ENCODE measurements around the gene FCGR2B. TPM values are rescaled to one million over a fixed set of nuclear protein-coding genes. Genes with fewer than 3 reads are reported as not detected.
"Not testable (repeated sequence)": the region's sequence is repeated elsewhere in the genome, so short reads cannot be mapped to it uniquely, and the experiment has no call there.

FCGR2B gene
- total RNA-seq, 1 experiment from 2014 or later: not detected

- not testable (repeated sequence) for H4K5ac ChIP-seq (ENCODE audit: insufficient read length, low read depth, low read length); H3K27ac ChIP-seq (ENCODE audit: insufficient read length, low read depth, low read length); H3K23ac ChIP-seq (ENCODE audit: insufficient read length, low read depth, low read length); DNase-seq; H3K56ac ChIP-seq (ENCODE audit: insufficient read length, low read depth, low read length); H3K4me3 Mint-ChIP-seq; H3T11ph ChIP-seq (ENCODE audit: low read length); H2BK15ac ChIP-seq (ENCODE audit: low read depth, low read length); H3K79me1 ChIP-seq (ENCODE audit: insufficient read depth, low read depth, low read length, poor library complexity, severe bottlenecking); H3K9me3 ChIP-seq (ENCODE audit: control insufficient read depth, low read depth, low read length); H3K27me3 Mint-ChIP-seq (ENCODE audit: low read depth); H3K9ac ChIP-seq (ENCODE audit: extremely low read depth, insufficient read length, low read length); H3K4ac ChIP-seq (ENCODE audit: low read depth, low read length); H3K23me2 ChIP-seq (ENCODE audit: insufficient read length, low read depth, low read length, poor library complexity, severe bottlenecking); H3K18ac ChIP-seq (ENCODE audit: insufficient read length, low read depth, low read length); H2BK5ac ChIP-seq (ENCODE audit: insufficient read length, low read length); H3K4me2 ChIP-seq (ENCODE audit: insufficient read depth, insufficient read length, low read length); H3K36me3 Mint-ChIP-seq (ENCODE audit: insufficient read depth in 1 of 3, low read depth in 3 of 3); H2AK5ac ChIP-seq (ENCODE audit: insufficient read length, low read length); H4K20me1 ChIP-seq (ENCODE audit: control insufficient read depth, insufficient read depth, insufficient read length); H3K27me3 ChIP-seq (ENCODE audit: insufficient read depth, low read length); H2BK20ac ChIP-seq (ENCODE audit: low read depth, low read length, poor library complexity, severe bottlenecking); H2AFZ ChIP-seq (ENCODE audit: low read length); H2BK120ac ChIP-seq (ENCODE audit: low read depth, low read length, poor library complexity, severe bottlenecking); H3K4me1 ChIP-seq (ENCODE audit: insufficient read depth, low read length); H4K8ac ChIP-seq (replicated peaks; ENCODE audit: insufficient read length, low read depth, low read length); H3K9me3 Mint-ChIP-seq; H3K14ac ChIP-seq (ENCODE audit: insufficient read depth, low read length); H3K27ac Mint-ChIP-seq; H2BK12ac ChIP-seq (ENCODE audit: insufficient read length, low read depth, low read length); H3K4me1 Mint-ChIP-seq; H3K79me2 ChIP-seq (ENCODE audit: insufficient read depth, low read length); H4K91ac ChIP-seq (ENCODE audit: insufficient read length, low read depth, low read length)
- WGBS (ENCODE audit: extremely low coverage, insufficient read length, low lambda C conversion rate): no CpG with 5 or more reads among the region's 9 CpGs
Measured at GRCh38 chr1:161661660-161662311, 1.2 kb upstream of the FCGR2B start.

GRCh38 chr1:161663569-161663968, 626 bp downstream of the FCGR2B start:
- not testable (repeated sequence) for H3K4me3 Mint-ChIP-seq; H3K27ac ChIP-seq (ENCODE audit: insufficient read length, low read depth, low read length); H2BK20ac ChIP-seq (ENCODE audit: low read depth, low read length, poor library complexity, severe bottlenecking); H4K20me1 ChIP-seq (ENCODE audit: control insufficient read depth, insufficient read depth, insufficient read length); H3K14ac ChIP-seq (ENCODE audit: insufficient read depth, low read length); H3K4me1 Mint-ChIP-seq; H3K27me3 ChIP-seq (ENCODE audit: insufficient read depth, low read length); H3K18ac ChIP-seq (ENCODE audit: insufficient read length, low read depth, low read length); H2BK120ac ChIP-seq (ENCODE audit: low read depth, low read length, poor library complexity, severe bottlenecking); H3K9me3 Mint-ChIP-seq; H3T11ph ChIP-seq (ENCODE audit: low read length); H3K4ac ChIP-seq (ENCODE audit: low read depth, low read length); H2BK12ac ChIP-seq (ENCODE audit: insufficient read length, low read depth, low read length); DNase-seq; H4K5ac ChIP-seq (ENCODE audit: insufficient read length, low read depth, low read length); H3K23ac ChIP-seq (ENCODE audit: insufficient read length, low read depth, low read length); H3K4me2 ChIP-seq (ENCODE audit: insufficient read depth, insufficient read length, low read length); H3K9ac ChIP-seq (ENCODE audit: extremely low read depth, insufficient read length, low read length); H3K27me3 Mint-ChIP-seq (ENCODE audit: low read depth); H3K79me1 ChIP-seq (ENCODE audit: insufficient read depth, low read depth, low read length, poor library complexity, severe bottlenecking); H3K4me1 ChIP-seq (ENCODE audit: insufficient read depth, low read length); H3K9me3 ChIP-seq (ENCODE audit: control insufficient read depth, low read depth, low read length); H3K27ac Mint-ChIP-seq; H2AK5ac ChIP-seq (ENCODE audit: insufficient read length, low read length); H4K8ac ChIP-seq (replicated peaks; ENCODE audit: insufficient read length, low read depth, low read length); H2BK5ac ChIP-seq (ENCODE audit: insufficient read length, low read length); H2BK15ac ChIP-seq (ENCODE audit: low read depth, low read length); H3K56ac ChIP-seq (ENCODE audit: insufficient read length, low read depth, low read length); H4K91ac ChIP-seq (ENCODE audit: insufficient read length, low read depth, low read length); H3K23me2 ChIP-seq (ENCODE audit: insufficient read length, low read depth, low read length, poor library complexity, severe bottlenecking); H2AFZ ChIP-seq (ENCODE audit: low read length); H3K36me3 Mint-ChIP-seq (ENCODE audit: insufficient read depth in 1 of 3, low read depth in 3 of 3); H3K79me2 ChIP-seq (ENCODE audit: insufficient read depth, low read length)
- no CpG with 5 or more reads among the region's 1 CpG for WGBS (ENCODE audit: extremely low coverage, insufficient read length, low lambda C conversion rate)

All from H9 (cell line).